Subcutaneous adipose tissue (tissue), 4 donors: ENCODE data around the gene CYP4A22. TPM values are rescaled to one million over a fixed set of nuclear protein-coding genes. Genes with fewer than 3 reads are reported as not detected.

ENCODE experiments used
- CTCF ChIP-seq: fragments of 450-650 bp; IDR thresholded peaks from one replicate; pipeline ENCODE4 v1.5.1; 2016; ENCODE audit warnings: low read depth, mild to moderate bottlenecking, control low read depth, antibody characterized with exemption, moderate library complexity
- total RNA-seq, 4 donors: library from RNA; depleted of rRNA; stranded (reverse); fragments of >200 nt; gene quantifications; one replicate each; pipeline ENCODE4 v1.1.0, GENCODE V29; 2016

Gene CYP4A22
- total RNA-seq, 4 donors from 2014 or later = 0.82 to 1.7 (median 1.1) TPM

GRCh38 chr1:47147047-47147785, 10.0 kb downstream of the CYP4A22 start:
- no peak for TF ChIP-seq CTCF

- TF ChIP-seq CTCF = no peak
Observed at GRCh38 chr1:47160716-47161115, 23.5 kb downstream of the CYP4A22 start.

- no peak for TF ChIP-seq CTCF
Observed at GRCh38 chr1:47161298-47162040, 24.2 kb downstream of the CYP4A22 start.

GRCh38 chr1:47164552-47164951, 27.3 kb downstream of the CYP4A22 start:
- TF ChIP-seq CTCF = no peak

- TF ChIP-seq CTCF = no peak
Observed at GRCh38 chr1:47172782-47173181, 35.5 kb downstream of the CYP4A22 start.

GRCh38 chr1:47174656-47175020, 37.4 kb downstream of the CYP4A22 start:
- no peak for TF ChIP-seq CTCF

GRCh38 chr1:47175227-47175934, 38.1 kb downstream of the CYP4A22 start:
- TF ChIP-seq CTCF = no peak
